ENCODE data around the gene GLT6D1. TPM values are rescaled to one million over a fixed set of nuclear protein-coding genes. Genes with fewer than 3 reads are reported as not detected.

GLT6D1 gene
- total and polyA plus RNA-seq, 2 of the 13 experiments (the other 11 are each of a cell fraction or from before 2014, with no cell fraction given), result not detected

DNA sequence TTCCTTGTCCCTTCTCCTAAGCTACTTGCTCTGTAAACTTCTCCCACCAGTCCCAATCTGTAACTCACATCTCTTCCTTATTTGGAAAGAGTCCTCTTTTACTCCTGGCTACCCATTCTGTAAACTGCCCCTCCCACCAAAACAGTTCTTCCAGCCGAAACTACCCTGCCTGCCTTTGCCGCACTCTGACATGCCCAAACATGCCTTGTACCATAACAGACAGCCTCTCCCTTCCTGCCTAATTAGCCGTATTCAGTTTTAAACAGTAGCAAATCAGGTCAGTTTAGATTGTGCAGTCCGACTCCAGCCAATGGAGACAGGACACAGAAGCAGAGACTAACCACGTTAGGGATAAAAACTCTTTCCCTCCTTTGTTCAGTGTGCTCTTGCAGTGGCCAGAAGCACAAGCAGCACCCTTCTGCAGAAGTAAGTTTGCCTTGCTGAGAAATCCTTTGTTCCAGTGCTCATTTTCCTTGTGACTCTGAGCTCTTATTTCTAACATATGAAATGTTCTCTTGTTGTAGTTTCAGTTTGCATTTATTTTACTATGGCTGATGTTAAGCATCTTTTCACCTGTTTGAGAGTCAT lies 5.4 kb upstream of the GLT6D1 start:
- ATAC-seq, result no peak
- H3K4me3 ChIP-seq (replicated peaks in 1 of 3; ENCODE audit: insufficient read depth in 1 of 3, low read depth in 2 of 3, low read length in 3 of 3), result no peak overlapping the region
- H3K9ac ChIP-seq (ENCODE audit: insufficient read depth, low read depth, low read length), result no peak overlapping the region
- ChIA-PET POLR2A (no interaction called here), CTCF (ENCODE audit: low intra/inter-chr PET ratio, low total read pairs) (no interaction called here)
- no peaks in the 10 kb centered on the region for H3K79me2 ChIP-seq (ENCODE audit: insufficient read depth, low read length)
- H3K9me3 ChIP-seq (ENCODE audit: low read length), result peaks cover 57% of the 10 kb centered on the region
- no peak overlapping the region for H2AFZ ChIP-seq (ENCODE audit: low read length)
- H4K20me1 ChIP-seq (ENCODE audit: insufficient read depth, low read length), result no peaks in the 10 kb centered on the region
- no peaks in the 10 kb centered on the region for H3K4me1 ChIP-seq (ENCODE audit: insufficient read depth, low read length)
- 6% methylated on average over 5 of the region's 5 CpGs for WGBS (ENCODE audit: low lambda C conversion rate)
- TF ChIP-seq ZNF562 (CRISPR knock-in tag; IDR thresholded peaks at IDR 0.05; ENCODE audit: borderline replicate concordance) (0 out of 2 replicates have a peak, but pooled peaks have one; percentile 48), HNRNPL (IDR thresholded peaks at IDR 0.05; ENCODE audit: low read depth, low read length) (no peak)
- in situ Hi-C loops (cut with HindIII; ENCODE audit: extremely low pct_ligation_motif_present, low pct_unique_long_range_greater_than_20kb) (no loop called here), intact Hi-C loops (cut with micrococcal nuclease; ENCODE audit: unreplicated experiment) (no loop called here)
- DNase-seq (ENCODE audit: low spot score), result no peak
- H3K27me3 ChIP-seq (ENCODE audit: control insufficient read depth in 1 of 2, insufficient read depth in 2 of 2, low read length in 2 of 2), result no peaks in the 10 kb centered on the region; a peak in 1 of 5 replicates
- H3K27ac ChIP-seq (ENCODE audit: extremely low read length, insufficient read depth, low read length), result no peak overlapping the region
- H3K4me2 ChIP-seq (ENCODE audit: low read depth, low read length), result no peak overlapping the region
- H3K36me3 ChIP-seq (replicated peaks in 1 of 2; ENCODE audit: control insufficient read depth in 1 of 2, insufficient read depth in 2 of 2, low read length in 2 of 2), result no peaks in the 10 kb centered on the region
- BruUV-seq (replicated peaks), result no TSS peak
- FAIRE-seq, result no peak

GRCh38 chr9:135641745-135642144 lies 2.4 kb upstream of the GLT6D1 start:
- Histone ChIP-seq H4K20me1 (ENCODE audit: insufficient read depth, low read length) (no peaks in the 10 kb centered on the region), H3K9ac (ENCODE audit: insufficient read depth, low read depth, low read length) (no peak overlapping the region), H3K4me3 (replicated peaks in 1 of 3; ENCODE audit: insufficient read depth in 1 of 3, low read depth in 2 of 3, low read length in 3 of 3) (no peak overlapping the region), H3K9me3 (ENCODE audit: low read length) (peaks cover 27% of the 10 kb centered on the region), H3K79me2 (ENCODE audit: insufficient read depth, low read length) (no peaks in the 10 kb centered on the region), H3K4me2 (ENCODE audit: low read depth, low read length) (no peak overlapping the region), H3K27ac (ENCODE audit: extremely low read length, insufficient read depth, low read length) (no peak overlapping the region), H3K36me3 (replicated peaks in 1 of 2; ENCODE audit: control insufficient read depth in 1 of 2, insufficient read depth in 2 of 2, low read length in 2 of 2) (no peaks in the 10 kb centered on the region), H3K27me3 (ENCODE audit: control insufficient read depth in 1 of 2, insufficient read depth in 2 of 2, low read length in 2 of 2) (no peaks in the 10 kb centered on the region; a peak in 1 of 5 replicates), H2AFZ (ENCODE audit: low read length) (no peak overlapping the region), H3K4me1 (ENCODE audit: insufficient read depth, low read length) (no peaks in the 10 kb centered on the region)
- ChIA-PET CTCF (ENCODE audit: low intra/inter-chr PET ratio, low total read pairs) (no interaction called here), POLR2A (no interaction called here)
- in situ Hi-C loops (cut with HindIII; ENCODE audit: extremely low pct_ligation_motif_present, low pct_unique_long_range_greater_than_20kb), result no loop called here
- FAIRE-seq (no peak), ATAC-seq (no peak), DNase-seq (ENCODE audit: low spot score) (no peak)
- no TSS peak for BruUV-seq (replicated peaks)
- TF ChIP-seq, protein P1, sequence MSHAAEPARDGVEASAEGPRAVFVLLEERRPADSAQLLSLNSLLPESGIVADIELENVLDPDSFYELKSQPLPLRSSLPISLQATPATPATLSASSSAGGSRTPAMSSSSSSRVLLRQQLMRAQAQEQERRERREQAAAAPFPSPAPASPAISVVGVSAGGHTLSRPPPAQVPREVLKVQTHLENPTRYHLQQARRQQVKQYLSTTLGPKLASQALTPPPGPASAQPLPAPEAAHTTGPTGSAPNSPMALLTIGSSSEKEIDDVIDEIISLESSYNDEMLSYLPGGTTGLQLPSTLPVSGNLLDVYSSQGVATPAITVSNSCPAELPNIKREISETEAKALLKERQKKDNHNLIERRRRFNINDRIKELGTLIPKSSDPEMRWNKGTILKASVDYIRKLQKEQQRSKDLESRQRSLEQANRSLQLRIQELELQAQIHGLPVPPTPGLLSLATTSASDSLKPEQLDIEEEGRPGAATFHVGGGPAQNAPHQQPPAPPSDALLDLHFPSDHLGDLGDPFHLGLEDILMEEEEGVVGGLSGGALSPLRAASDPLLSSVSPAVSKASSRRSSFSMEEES (CRISPR knock-in tag; IDR thresholded peaks at IDR 0.05), result no peak
- TF ChIP-seq HMGA1 (CRISPR knock-in tag; conservative IDR thresholded peaks at IDR 0.05), result no peak
- TF ChIP-seq, protein P2, sequence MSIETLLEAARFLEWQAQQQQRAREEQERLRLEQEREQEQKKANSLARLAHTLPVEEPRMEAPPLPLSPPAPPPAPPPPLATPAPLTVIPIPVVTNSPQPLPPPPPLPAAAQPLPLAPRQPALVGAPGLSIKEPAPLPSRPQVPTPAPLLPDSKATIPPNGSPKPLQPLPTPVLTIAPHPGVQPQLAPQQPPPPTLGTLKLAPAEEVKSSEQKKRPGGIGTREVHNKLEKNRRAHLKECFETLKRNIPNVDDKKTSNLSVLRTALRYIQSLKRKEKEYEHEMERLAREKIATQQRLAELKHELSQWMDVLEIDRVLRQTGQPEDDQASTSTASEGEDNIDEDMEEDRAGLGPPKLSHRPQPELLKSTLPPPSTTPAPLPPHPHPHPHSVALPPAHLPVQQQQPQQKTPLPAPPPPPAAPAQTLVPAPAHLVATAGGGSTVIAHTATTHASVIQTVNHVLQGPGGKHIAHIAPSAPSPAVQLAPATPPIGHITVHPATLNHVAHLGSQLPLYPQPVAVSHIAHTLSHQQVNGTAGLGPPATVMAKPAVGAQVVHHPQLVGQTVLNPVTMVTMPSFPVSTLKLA (IDR thresholded peaks at IDR 0.05), result no peak
- TF ChIP-seq ZBTB7A (CRISPR knock-in tag; IDR thresholded peaks at IDR 0.05), result no peak
- TF ChIP-seq ZNF660 (CRISPR knock-in tag; IDR thresholded peaks at IDR 0.05; ENCODE audit: borderline replicate concordance, low read depth), result no peak
- no peak for TF ChIP-seq SALL1 (CRISPR knock-in tag; IDR thresholded peaks at IDR 0.05)
- TF ChIP-seq SIX4 (CRISPR knock-in tag; IDR thresholded peaks at IDR 0.05), result no peak
- TF ChIP-seq ZNF460 (CRISPR knock-in tag; IDR thresholded peaks at IDR 0.05; ENCODE audit: borderline replicate concordance), result no peak
- WGBS (ENCODE audit: low lambda C conversion rate), result 37% methylated on average over 8 of the region's 8 CpGs
- intact Hi-C loops (cut with micrococcal nuclease; ENCODE audit: unreplicated experiment), result no loop called here
